Measurements from ENCODE around the gene GFOD1.
"Not testable (repeated sequence)": the region's sequence is repeated elsewhere in the genome, so short reads cannot be mapped to it uniquely, and the experiment has no call there.

The GFOD1 gene

GRCh38 chr6:13462458-13463327 is 24.7 kb downstream of the GFOD1 start:
- no peak for DNase-seq

- no peak for DNase-seq
These were observed 25.6 kb downstream of the GFOD1 start for GRCh38 chr6:13461805-13462204.

DNA sequence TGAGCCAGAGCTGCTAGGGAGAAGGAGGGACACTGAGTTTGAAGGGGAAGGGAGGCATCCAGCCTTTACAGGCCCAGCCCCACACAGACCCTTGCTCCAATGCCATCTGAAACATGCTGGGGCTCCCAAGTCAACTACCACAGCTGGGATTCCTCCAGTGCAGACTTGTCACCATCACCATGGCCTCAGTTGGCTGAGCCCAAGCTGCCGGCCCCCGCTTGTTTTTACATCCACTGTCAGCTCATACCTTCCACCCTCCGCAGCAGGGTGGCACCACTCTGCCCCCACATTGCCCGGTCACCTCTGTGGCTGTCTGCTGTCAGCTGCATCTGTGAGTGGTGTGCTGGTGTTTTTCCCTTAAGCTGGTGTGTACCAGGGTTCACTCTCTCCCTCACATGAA is 26.1 kb downstream of the GFOD1 start:
- no peak for DNase-seq

GRCh38 chr6:13460289-13460688 is 27.1 kb downstream of the GFOD1 start:
- not testable (repeated sequence) for DNase-seq

DNA sequence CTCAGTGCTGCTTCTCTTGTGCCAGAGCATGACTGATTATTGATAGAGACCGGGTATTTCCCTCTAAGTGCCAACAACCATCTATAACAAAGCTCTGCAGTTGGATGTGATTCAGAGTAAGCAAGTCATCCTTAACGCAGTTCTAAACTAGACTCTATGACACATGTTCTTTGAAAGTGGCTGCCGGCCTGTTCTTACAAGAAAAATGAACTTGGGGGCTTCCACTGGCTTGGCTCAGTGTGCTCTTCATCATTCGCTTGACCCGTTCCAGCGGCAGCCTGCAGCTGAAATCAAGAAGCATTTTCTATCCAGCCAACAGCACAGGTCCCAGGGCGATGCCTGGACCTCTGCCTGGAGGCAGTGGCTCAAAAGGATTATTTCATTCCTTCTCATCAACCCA is 29.8 kb downstream of the GFOD1 start:
- no peak for DNase-seq

GRCh38 chr6:13455552-13455966 is 31.8 kb downstream of the GFOD1 start:
- DNase-seq, result no peak

DNA sequence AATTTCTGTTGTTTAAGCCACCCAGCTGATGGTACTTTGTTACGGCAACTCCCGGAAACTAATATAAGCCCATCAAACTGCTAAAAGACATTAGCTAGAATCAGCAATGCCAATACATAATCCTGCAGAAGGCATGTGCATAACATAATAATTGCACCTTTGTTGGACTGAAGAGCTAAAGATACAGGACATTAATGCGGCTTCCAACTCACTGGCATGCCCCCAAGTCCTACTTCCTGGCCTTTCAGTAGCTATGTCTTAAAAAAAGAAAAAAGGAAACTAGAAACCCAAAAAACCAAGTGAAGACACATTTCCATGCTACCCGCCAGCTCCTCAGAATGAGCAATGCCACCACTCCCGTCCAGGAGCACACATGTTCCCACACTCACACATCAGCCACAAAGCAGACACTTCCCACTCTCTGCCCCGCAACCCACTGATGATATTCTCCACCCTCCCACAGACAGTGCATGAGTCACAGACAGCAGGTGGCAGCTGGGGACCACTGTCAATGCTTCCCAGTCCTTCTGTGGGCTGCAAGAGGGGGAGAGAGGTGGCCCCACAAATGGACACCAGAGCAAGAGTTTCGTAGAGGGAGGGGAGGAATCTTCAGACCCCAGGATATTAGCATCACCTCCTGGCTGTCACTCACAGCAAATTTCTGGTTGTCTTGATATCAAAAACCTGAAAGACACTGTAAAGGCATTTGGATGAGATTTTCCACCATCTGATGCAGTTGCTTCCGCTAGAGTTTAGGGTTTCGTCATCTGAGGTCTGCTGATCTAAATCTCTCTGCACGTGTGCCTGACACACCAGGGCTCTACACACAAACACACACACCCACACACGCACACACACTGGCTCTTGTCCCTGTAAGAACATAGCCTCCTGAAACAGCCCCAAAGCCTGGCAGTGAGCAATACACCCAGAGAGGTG is 32.8 kb downstream of the GFOD1 start:
- peak; percentile 76 to 84 for DNase-seq

DNA sequence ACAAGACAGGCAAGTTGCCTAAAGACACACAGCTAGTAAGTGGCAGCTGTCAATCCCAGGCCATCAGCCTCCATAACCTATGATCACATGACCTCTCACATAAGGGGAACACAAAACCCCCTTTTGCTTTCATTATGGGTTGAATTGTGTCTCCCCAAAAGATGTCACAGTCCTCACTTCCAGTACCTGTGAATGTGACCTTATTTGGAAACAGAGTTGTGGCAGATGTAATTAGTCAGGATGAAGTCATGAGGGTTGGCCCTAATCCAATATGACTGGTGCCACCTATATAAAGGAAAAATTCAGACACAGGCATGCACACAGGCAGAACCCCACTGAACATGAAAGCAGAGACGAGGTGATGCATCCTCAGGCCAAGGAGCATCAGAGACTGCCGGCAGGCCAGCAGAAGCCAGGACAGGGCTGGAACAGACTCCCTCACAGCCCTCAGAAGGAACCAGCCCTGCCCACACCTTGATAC is 33.6 kb downstream of the GFOD1 start:
- DNase-seq, result peak; percentile 44 to 48

DNA sequence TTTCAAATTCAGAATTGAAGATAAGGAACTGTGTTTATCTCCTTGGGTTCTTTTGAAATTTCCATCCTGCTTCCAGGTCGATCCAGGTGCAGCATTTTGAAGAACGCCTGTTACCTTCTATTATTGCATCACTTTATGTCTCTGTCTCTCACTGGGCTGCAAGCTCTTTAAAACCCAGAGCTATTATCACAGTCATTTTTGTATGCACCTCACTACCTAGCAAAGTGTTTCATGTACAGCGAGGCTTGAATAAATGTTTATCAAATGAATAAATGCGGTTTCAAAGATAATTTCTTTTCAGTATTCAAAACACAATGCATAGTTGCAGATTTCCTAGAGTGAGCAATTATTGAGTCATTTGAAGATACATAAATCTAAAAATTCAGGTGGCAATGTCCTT is 34.2 kb downstream of the GFOD1 start:
- DNase-seq, result no peak

GRCh38 chr6:13452346-13453117 is 34.9 kb downstream of the GFOD1 start:
- no peak for DNase-seq

- DNase-seq, result no peak
These were observed 36.1 kb downstream of the GFOD1 start for GRCh38 chr6:13451181-13451895.

- no peak for DNase-seq
These were observed 36.8 kb downstream of the GFOD1 start for GRCh38 chr6:13450628-13451027.

DNA sequence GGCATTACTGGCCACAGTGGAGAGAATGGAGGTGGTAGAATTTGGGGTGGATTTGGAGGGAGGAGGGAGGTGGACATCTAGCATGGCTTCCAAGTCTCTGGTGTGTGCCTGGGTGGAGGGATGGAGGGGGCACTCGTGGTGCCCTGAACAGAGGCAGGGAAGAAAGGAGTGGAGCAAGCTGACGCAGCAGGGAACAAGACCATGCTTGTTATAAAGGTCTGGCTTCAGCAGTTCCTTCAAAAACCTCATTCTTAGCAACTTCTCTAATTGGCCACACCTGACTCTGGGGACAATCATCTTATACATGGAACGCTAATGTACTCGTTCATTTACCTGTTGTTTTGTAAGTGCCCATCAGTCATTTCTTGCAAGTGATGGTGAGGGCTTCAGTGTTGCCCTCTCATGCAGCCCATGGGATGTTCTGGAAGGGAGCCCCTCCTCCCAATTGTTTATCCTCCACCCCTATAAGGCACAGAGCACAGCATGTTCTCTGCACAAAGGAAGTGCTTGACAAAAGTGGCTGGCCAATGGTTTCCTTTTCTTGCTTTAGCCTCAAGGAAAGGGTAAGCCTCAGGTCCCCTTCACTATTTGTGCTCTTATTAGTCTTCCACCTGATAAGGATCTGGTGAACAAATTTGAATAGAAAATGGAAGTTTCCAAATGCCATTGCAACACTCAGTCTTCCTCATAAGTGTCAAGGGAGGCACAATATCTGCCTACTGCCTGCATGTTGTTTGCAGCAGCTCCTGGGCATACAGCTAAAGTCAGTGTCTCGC is 39.3 kb downstream of the GFOD1 start:
- no peak for DNase-seq

DNA sequence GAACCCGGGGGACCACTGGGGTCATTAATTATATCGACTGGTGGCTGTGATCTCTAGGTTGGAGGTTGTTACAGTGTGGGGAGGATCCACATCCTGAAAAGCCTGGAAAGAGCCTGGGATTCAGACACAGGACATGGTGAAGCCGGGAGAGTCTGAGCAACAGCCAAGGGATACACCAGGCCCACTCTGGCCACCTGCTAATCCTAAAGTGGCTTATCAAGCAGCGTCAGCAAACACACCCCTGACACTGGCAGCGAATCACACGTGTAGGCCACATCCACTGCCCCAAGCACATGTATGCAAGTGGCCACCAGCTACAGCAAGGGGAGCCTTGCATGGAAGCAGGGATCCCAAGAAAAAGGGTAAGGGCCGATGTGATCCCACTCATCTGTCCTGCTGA is 41.0 kb downstream of the GFOD1 start:
- DNase-seq, result no peak

DNA sequence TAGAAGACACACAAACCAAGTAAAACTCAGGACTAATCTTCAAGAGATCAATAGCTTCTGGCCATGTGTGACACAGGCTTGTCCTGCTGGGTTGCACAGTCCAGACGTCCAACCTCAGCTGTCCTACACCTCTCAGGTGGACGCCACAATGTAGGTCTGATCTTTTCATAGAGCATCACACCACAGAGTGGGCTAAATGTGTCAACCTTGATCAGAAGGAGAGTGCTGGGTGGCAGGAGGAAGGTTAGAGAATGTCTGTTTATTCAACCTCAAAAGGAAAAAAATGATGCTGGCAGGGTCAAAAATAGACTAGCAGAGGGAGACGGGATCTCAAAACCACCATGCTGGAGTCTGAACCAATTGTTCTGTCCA is 41.7 kb downstream of the GFOD1 start:
- DNase-seq, result no peak

DNA sequence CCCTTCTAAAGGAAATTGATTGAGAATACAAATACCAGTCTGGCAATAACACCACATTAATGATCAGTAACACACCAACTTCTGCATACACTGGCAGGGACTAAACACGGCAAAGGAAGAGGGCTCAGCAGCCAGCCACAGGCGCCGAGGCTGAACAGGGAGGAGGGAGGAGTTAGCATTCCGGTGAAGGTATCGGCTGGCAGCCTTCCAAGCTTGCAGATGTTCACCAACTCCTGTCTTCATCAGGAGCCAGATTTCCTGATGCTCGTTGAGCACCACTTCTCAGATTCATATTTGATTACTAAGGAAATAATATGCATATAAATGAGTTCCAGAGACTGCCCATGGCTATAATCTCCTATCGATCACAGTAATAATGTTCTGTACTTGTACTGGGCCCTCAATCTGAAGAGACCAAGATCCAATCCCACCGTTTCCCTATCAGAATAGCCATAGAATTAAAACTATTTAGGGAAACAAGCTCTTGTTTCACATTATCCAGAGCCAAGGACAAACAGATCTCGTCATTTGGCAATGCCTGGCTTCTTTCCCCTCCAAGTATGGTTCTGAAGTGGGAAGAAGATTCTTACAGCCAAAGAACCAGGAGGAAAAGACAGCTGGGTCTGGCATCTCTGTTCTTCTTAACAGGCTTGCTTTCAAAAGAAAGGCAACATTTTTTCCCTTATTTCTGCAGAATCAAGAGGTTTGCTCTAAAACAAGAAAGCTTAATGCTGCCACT is 42.2 kb downstream of the GFOD1 start:
- DNase-seq, result peak in 1 of 2 donors; percentile 50

GRCh38 chr6:13444604-13445003 is 42.8 kb downstream of the GFOD1 start:
- DNase-seq, result no peak

- DNase-seq, result not testable (repeated sequence)
These were observed 43.4 kb downstream of the GFOD1 start for GRCh38 chr6:13443978-13444377.

- DNase-seq, result no peak
These were observed 45.6 kb downstream of the GFOD1 start for GRCh38 chr6:13441778-13442177.

DNA sequence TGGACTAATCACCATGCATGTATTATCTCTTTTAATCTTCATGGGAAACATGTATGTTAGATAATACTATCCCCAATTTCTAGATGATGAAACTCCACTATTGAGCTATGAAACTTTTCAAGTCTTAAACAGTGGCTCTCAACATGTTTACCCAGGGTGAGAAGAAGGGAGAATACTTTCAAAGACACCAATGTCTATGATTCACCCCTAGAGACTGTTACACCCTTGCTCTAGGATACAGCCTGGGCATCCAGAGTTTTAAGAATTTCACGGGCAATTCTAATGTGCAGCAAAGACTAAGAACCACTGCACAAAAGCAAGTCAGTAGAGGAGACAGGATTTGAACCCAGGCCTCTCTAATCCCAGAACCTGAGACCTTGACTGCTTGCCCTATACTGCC is 47.8 kb downstream of the GFOD1 start:
- DNase-seq, result no peak

GRCh38 chr6:13438126-13438525 is 49.3 kb downstream of the GFOD1 start:
- no peak for DNase-seq

Measured in stimulated activated CD4-positive, alpha-beta T cell treated with anti-CD3 and anti-CD28 coated beads, Interleukin-2, amount 100 ng/mL, for 24 hours (primary cell).